Smooth muscle cell (in vitro differentiated cells): ENCODE data around the gene FBLN5. TPM values are rescaled to one million over a fixed set of nuclear protein-coding genes. Genes with fewer than 3 reads are reported as not detected.

Experiments used
- DNase-seq: peaks from one replicate; lab custom pipeline; 2025; ENCODE audit not compliant: unreplicated experiment; lab: John Stamatoyannopoulos, UW
- H2AFZ ChIP-seq: fragments of 200-600 bp; sonication (generic); 2 replicates; pipeline ENCODE4 v1.6.0; 2016; ENCODE audit warnings: antibody characterized with exemption, low read depth, mild to moderate bottlenecking
- H3F3A ChIP-seq: fragments of 200-600 bp; sonication (generic); 2 replicates; pipeline ENCODE4 v1.6.0; 2017; ENCODE audit warnings: antibody characterized with exemption, low read depth
- H3K27ac ChIP-seq: fragments of 200-600 bp; sonication (generic); 2 replicates; pipeline ENCODE4 v1.5.1; 2016; ENCODE audit warnings: low read depth, mild to moderate bottlenecking
- H3K27me3 ChIP-seq: fragments of 200-600 bp; sonication (generic); 2 replicates; pipeline ENCODE4 v1.6.1; 2016; ENCODE audit warnings: low read depth, mild to moderate bottlenecking
- H3K36me3 ChIP-seq: fragments of 200-600 bp; sonication (generic); 2 replicates; pipeline ENCODE4 v1.5.1; 2016; ENCODE audit warnings: low read depth
- H3K4me1 ChIP-seq: fragments of 200-600 bp; sonication (generic); 2 replicates; pipeline ENCODE4 v1.5.1; 2016; ENCODE audit warnings: low read depth
- H3K4me2 ChIP-seq: fragments of 200-600 bp; sonication (generic); 2 replicates; pipeline ENCODE4 v1.6.0; 2016; ENCODE audit warnings: mild to moderate bottlenecking
- H3K4me3 ChIP-seq: fragments of 200-600 bp; sonication (generic); 2 replicates; pipeline ENCODE4 v1.5.1; 2016; ENCODE audit warnings: mild to moderate bottlenecking
- H3K79me2 ChIP-seq: fragments of 200-600 bp; sonication (generic); 2 replicates; pipeline ENCODE4 v1.6.0; 2016; ENCODE audit warnings: low read depth, mild to moderate bottlenecking
- H3K9ac ChIP-seq: fragments of 200-600 bp; sonication (generic); 2 replicates; pipeline ENCODE4 v1.6.0; 2016; ENCODE audit warnings: low read depth
- H3K9me3 ChIP-seq: fragments of 200-600 bp; sonication (generic); replicated peaks from 2 replicates; pipeline ENCODE4 v1.5.1; 2016; ENCODE audit warnings: low read depth
- H4K20me1 ChIP-seq: fragments of 200-600 bp; sonication (generic); 2 replicates; pipeline ENCODE4 v1.6.0; 2016; ENCODE audit warnings: low read depth
- WGBS: methylation state at CpG from one replicate; pipeline ENCODE4 v1.1.7; 2016; ENCODE audit warnings: low lambda C conversion rate; 5-methylcytosine and 5-hydroxymethylcytosine counted together
- polyA plus RNA-seq: library from polyadenylated mRNA; unstranded; fragments of >200 nt; fragmentation: Nextera tagmentation; extraction: Ambion mirVana; gene quantifications from 2 replicates; pipeline ENCODE4 v1.2.1, GENCODE V29; 2016
- total RNA-seq: library from RNA; depleted of rRNA; stranded (reverse); fragments of >200 nt; gene quantifications from 2 replicates; pipeline ENCODE4 v1.2.3, GENCODE V29; 2014
- TF ChIP-seq, protein P1 (sequence below): fragments of 200-600 bp; sonication (generic); IDR thresholded peaks from 2 replicates; pipeline ENCODE4 v1.5.1; 2017; ENCODE audit warnings: borderline replicate concordance, mild to moderate bottlenecking, antibody characterized with exemption; ENCODE audit not compliant: insufficient read depth, poor library complexity, severe bottlenecking

Gene FBLN5
- total and polyA plus RNA-seq, 2 experiments from 2014 or later, result 109 to 154 TPM

DNA sequence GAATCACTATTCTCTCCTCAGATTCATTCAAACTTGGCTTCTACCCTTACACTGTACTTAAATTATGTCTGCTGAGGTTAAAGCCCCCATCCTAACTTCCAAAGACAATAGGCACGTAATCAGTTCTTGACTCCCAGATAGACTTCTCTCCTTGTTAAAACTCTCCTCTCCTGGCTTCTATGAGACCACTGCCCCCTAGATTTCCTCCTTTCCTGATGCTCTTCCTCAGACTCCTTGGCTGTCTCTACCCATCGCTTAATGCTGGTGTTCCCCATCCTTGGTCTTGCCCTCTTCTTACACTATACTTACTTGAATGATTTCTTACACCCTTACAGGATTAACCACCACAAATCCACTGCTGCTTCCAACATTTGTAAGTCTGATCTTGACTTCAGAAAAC lies 112.9 kb downstream of the FBLN5 start:
- no peak overlapping the region for H2AFZ ChIP-seq
- TF ChIP-seq, protein P1, sequence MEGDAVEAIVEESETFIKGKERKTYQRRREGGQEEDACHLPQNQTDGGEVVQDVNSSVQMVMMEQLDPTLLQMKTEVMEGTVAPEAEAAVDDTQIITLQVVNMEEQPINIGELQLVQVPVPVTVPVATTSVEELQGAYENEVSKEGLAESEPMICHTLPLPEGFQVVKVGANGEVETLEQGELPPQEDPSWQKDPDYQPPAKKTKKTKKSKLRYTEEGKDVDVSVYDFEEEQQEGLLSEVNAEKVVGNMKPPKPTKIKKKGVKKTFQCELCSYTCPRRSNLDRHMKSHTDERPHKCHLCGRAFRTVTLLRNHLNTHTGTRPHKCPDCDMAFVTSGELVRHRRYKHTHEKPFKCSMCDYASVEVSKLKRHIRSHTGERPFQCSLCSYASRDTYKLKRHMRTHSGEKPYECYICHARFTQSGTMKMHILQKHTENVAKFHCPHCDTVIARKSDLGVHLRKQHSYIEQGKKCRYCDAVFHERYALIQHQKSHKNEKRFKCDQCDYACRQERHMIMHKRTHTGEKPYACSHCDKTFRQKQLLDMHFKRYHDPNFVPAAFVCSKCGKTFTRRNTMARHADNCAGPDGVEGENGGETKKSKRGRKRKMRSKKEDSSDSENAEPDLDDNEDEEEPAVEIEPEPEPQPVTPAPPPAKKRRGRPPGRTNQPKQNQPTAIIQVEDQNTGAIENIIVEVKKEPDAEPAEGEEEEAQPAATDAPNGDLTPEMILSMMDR, result no peak
- no peaks in the 10 kb centered on the region for H3K9me3 ChIP-seq
- no peak overlapping the region for H3K9ac ChIP-seq
- no peaks in the 10 kb centered on the region for H3F3A ChIP-seq
- H3K36me3 ChIP-seq, result no peaks in the 10 kb centered on the region
- H3K4me2 ChIP-seq, result no peak overlapping the region
- H3K4me3 ChIP-seq, result peak overlapping the region; percentile 68
- no peak overlapping the region for H3K27ac ChIP-seq
- no peaks in the 10 kb centered on the region for H4K20me1 ChIP-seq
- WGBS, result 46% methylated on average over 2 of the region's 2 CpGs
- H3K79me2 ChIP-seq, result no peaks in the 10 kb centered on the region
- DNase-seq, result no peak
- H3K27me3 ChIP-seq, result peaks cover 60% of the 10 kb centered on the region
- H3K4me1 ChIP-seq, result no peaks in the 10 kb centered on the region

DNA sequence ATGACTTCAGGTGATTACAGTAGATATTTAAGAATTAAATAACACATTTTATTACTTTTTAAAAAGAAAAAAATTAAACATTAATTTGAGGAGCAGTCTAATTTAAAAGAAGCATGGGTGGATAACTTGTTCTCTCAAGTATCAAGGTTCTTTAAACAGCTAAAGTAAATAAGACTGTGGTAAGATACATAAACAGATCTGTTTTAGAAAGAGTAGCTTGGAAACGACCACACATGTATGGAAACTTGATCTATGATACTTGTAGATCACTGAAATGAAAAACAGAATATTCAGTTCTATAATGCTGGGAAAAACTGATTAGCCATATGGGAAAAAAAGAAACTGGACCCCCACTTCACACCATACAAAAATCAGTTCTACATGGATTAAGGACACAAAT lies 116.2 kb downstream of the FBLN5 start:
- H3K36me3 ChIP-seq, result no peaks in the 10 kb centered on the region
- TF ChIP-seq, protein P1, result no peak
- no peak overlapping the region for H3K4me2 ChIP-seq

DNA sequence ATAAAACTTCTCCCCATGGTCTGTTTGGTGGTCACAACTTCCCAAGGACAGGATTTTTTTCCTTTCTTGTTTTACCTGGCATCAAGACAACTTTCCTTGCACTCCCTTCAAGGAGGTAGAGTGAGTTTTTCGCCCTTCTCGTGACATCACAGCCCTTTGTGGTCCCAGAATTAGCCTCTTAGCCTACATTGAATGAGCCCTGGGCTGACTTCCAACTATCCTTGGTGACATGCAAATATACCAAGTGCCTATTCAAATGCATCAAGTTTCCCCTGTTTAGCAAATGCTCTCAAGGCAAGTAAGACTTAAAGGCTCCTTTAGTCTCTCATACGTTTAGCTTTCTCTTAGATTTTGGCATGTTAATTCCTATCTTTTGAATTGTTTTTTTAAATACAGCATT lies 116.7 kb downstream of the FBLN5 start:
- DNase-seq, result no peak
- WGBS, result 43% methylated on average over 3 of the region's 3 CpGs
- TF ChIP-seq, protein P1, result no peak
- Histone ChIP-seq H2AFZ (no peak overlapping the region), H4K20me1 (no peaks in the 10 kb centered on the region), H3K9ac (no peak overlapping the region), H3K36me3 (no peaks in the 10 kb centered on the region), H3K4me2 (no peak overlapping the region), H3F3A (no peaks in the 10 kb centered on the region), H3K4me3 (peak overlapping the region; percentile 8), H3K4me1 (no peaks in the 10 kb centered on the region), H3K9me3 (no peaks in the 10 kb centered on the region), H3K79me2 (no peaks in the 10 kb centered on the region), H3K27ac (no peak overlapping the region), H3K27me3 (peaks cover 25% of the 10 kb centered on the region)

More for the DNA sequence above, 116.2 kb downstream of the FBLN5 start:
- H3K4me1 ChIP-seq, result no peaks in the 10 kb centered on the region
- no peak for DNase-seq
- H3K4me3 ChIP-seq, result peak overlapping the region; percentile 8
- H2AFZ ChIP-seq, result no peak overlapping the region
- no peaks in the 10 kb centered on the region for H4K20me1 ChIP-seq
- no peaks in the 10 kb centered on the region for H3F3A ChIP-seq
- no peaks in the 10 kb centered on the region for H3K79me2 ChIP-seq
- peaks cover 30% of the 10 kb centered on the region for H3K27me3 ChIP-seq
- no peaks in the 10 kb centered on the region for H3K9me3 ChIP-seq
- no peak overlapping the region for H3K9ac ChIP-seq
- H3K27ac ChIP-seq, result no peak overlapping the region
- WGBS, result 39% methylated on average over 1 of the region's 1 CpG

DNA sequence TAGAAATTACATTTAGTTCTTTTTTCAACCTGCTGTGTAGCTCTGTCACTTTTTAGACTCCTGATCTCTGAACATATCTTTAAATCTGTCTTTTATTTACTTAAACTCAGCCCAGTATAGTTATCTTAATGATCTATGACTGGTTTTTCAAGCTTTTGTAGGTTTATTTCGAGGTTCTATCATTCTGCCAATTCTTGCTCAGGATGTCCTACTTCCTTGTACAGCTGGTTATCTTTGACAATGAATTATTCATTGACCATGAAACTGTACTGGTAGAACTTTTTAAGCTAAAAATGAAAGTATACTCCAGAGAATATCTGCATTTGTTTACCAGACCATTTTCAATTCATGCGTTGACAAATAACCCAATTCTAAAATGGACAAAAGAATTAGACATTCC lies 118.0 kb downstream of the FBLN5 start:
- Histone ChIP-seq H3K9me3 (no peaks in the 10 kb centered on the region), H3K79me2 (no peaks in the 10 kb centered on the region), H3K9ac (no peak overlapping the region), H4K20me1 (no peaks in the 10 kb centered on the region), H3K4me3 (peak overlapping the region; percentile 9), H3F3A (no peaks in the 10 kb centered on the region), H3K27me3 (peaks cover 12% of the 10 kb centered on the region), H3K4me1 (no peaks in the 10 kb centered on the region), H3K27ac (no peak overlapping the region), H3K4me2 (no peak overlapping the region), H3K36me3 (no peaks in the 10 kb centered on the region), H2AFZ (no peak overlapping the region)
- WGBS, result 81% methylated on average over 2 of the region's 2 CpGs
- DNase-seq, result no peak
- TF ChIP-seq, protein P1, result no peak
